ENCODE measurements around the gene ATP23.

The ATP23 gene

GRCh38 chr12:57936513-57936883, 4.9 kb upstream of the ATP23 start:
- no peak overlapping the region for H3K9ac ChIP-seq
- no peak overlapping the region for H3K27ac ChIP-seq
- peak overlapping the region; percentile 94 for H3K4me3 ChIP-seq (ENCODE audit: low read depth, low read length)

GRCh38 chr12:57939291-57939690, 2.1 kb upstream of the ATP23 start:
- no peak overlapping the region for H3K4me2 ChIP-seq (ENCODE audit: low read length)
- peaks cover 5% of the 10 kb centered on the region for H3K4me1 ChIP-seq
- no peak overlapping the region for H3K9ac ChIP-seq
- no peak overlapping the region for H3K4me3 ChIP-seq (ENCODE audit: low read depth, low read length)
- TF ChIP-seq, protein P1, sequence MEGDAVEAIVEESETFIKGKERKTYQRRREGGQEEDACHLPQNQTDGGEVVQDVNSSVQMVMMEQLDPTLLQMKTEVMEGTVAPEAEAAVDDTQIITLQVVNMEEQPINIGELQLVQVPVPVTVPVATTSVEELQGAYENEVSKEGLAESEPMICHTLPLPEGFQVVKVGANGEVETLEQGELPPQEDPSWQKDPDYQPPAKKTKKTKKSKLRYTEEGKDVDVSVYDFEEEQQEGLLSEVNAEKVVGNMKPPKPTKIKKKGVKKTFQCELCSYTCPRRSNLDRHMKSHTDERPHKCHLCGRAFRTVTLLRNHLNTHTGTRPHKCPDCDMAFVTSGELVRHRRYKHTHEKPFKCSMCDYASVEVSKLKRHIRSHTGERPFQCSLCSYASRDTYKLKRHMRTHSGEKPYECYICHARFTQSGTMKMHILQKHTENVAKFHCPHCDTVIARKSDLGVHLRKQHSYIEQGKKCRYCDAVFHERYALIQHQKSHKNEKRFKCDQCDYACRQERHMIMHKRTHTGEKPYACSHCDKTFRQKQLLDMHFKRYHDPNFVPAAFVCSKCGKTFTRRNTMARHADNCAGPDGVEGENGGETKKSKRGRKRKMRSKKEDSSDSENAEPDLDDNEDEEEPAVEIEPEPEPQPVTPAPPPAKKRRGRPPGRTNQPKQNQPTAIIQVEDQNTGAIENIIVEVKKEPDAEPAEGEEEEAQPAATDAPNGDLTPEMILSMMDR (IDR thresholded peaks at IDR 0.05) = no peak
- no peaks in the 10 kb centered on the region for H3K27me3 ChIP-seq (ENCODE audit: control insufficient read depth, insufficient read depth, low read length)
- H3K36me3 ChIP-seq (ENCODE audit: control insufficient read depth, insufficient read depth, low read length) = peaks cover 2% of the 10 kb centered on the region
- no peak overlapping the region for H3K27ac ChIP-seq
- H2AFZ ChIP-seq = no peak overlapping the region
- H3K9me3 ChIP-seq (ENCODE audit: control insufficient read depth, low read length) = no peaks in the 10 kb centered on the region
- H3K79me2 ChIP-seq = no peaks in the 10 kb centered on the region

More at GRCh38 chr12:57936513-57936883, 4.9 kb upstream of the ATP23 start:
- no peaks in the 10 kb centered on the region for H3K27me3 ChIP-seq (ENCODE audit: control insufficient read depth, insufficient read depth, low read length)
- TF ChIP-seq, protein P1 (IDR thresholded peaks at IDR 0.05) = no peak
- peaks cover 5% of the 10 kb centered on the region for H3K4me1 ChIP-seq
- H3K9me3 ChIP-seq (ENCODE audit: control insufficient read depth, low read length) = no peaks in the 10 kb centered on the region
- peaks cover 2% of the 10 kb centered on the region for H3K36me3 ChIP-seq (ENCODE audit: control insufficient read depth, insufficient read depth, low read length)
- peak overlapping the region; percentile 36 for H2AFZ ChIP-seq
- peak overlapping the region; percentile 77 for H3K4me2 ChIP-seq (ENCODE audit: low read length)
- no peaks in the 10 kb centered on the region for H3K79me2 ChIP-seq

- Histone ChIP-seq H3K4me2 (ENCODE audit: low read length) (peak overlapping the region; percentile 61), H3K9me3 (ENCODE audit: control insufficient read depth, low read length) (no peaks in the 10 kb centered on the region), H3K36me3 (ENCODE audit: control insufficient read depth, insufficient read depth, low read length) (peaks cover 2% of the 10 kb centered on the region), H3K27ac (peak overlapping the region; percentile 89), H3K4me1 (no peaks in the 10 kb centered on the region), H3K4me3 (ENCODE audit: low read depth, low read length) (peak overlapping the region; percentile 53), H3K79me2 (no peaks in the 10 kb centered on the region), H3K9ac (no peak overlapping the region), H2AFZ (peak overlapping the region; percentile 96), H3K27me3 (ENCODE audit: control insufficient read depth, insufficient read depth, low read length) (no peaks in the 10 kb centered on the region)
- TF ChIP-seq, protein P1 (IDR thresholded peaks at IDR 0.05) = no peak
Measured at GRCh38 chr12:57940052-57940914, 1.1 kb upstream of the ATP23 start.

GRCh38 chr12:57940915-57941164, 527 bp upstream of the ATP23 start:
- Histone ChIP-seq H3K4me1 (no peaks in the 10 kb centered on the region), H3K36me3 (ENCODE audit: control insufficient read depth, insufficient read depth, low read length) (no peaks in the 10 kb centered on the region), H3K4me2 (ENCODE audit: low read length) (peak overlapping the region; percentile 61), H3K9me3 (ENCODE audit: control insufficient read depth, low read length) (no peaks in the 10 kb centered on the region), H3K27me3 (ENCODE audit: control insufficient read depth, insufficient read depth, low read length) (no peaks in the 10 kb centered on the region), H3K9ac (no peak overlapping the region), H3K27ac (peak overlapping the region; percentile 89), H3K79me2 (no peaks in the 10 kb centered on the region), H3K4me3 (ENCODE audit: low read depth, low read length) (peak overlapping the region; percentile 53), H2AFZ (peak overlapping the region; percentile 96)
- TF ChIP-seq, protein P1 (IDR thresholded peaks at IDR 0.05) = no peak
